ENCODE results near the gene REX1BD. TPM values are rescaled to one million over a fixed set of nuclear protein-coding genes. Genes with fewer than 3 reads are reported as not detected.

REX1BD gene
- total and polyA plus RNA-seq, 12 donors, result 8.8 to 268 (median 91.8) TPM

DNA sequence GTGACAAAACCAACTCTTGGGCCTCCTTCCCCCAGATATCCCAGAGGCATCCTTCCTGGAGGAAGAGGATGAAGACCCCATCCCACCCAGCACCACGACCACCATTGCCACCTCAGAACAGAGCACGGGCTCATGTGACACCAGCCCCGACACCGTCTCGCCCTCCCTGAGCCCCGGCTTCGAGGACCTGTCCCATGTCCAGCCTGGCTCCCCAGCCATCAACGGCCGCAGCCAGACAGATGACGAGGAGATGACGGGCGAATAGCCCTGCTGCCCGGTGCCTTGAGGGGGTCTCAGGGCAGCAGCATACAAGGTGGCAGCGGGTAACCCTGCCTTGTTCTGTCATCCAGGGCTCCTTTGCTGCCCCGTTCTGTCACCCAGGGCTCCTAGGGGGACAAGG, 20.2 kb upstream of the REX1BD start:
- intact Hi-C loops (cut with DNase I), result loop anchor here in 1 of 2 donors (10.0 kb wide), 1 partner anchor 104 kb away; no protein-coding TSS in a partner anchor
- no peak for TF ChIP-seq POLR2A (IDR thresholded peaks at IDR 0.05)
- TF ChIP-seq, protein P1, sequence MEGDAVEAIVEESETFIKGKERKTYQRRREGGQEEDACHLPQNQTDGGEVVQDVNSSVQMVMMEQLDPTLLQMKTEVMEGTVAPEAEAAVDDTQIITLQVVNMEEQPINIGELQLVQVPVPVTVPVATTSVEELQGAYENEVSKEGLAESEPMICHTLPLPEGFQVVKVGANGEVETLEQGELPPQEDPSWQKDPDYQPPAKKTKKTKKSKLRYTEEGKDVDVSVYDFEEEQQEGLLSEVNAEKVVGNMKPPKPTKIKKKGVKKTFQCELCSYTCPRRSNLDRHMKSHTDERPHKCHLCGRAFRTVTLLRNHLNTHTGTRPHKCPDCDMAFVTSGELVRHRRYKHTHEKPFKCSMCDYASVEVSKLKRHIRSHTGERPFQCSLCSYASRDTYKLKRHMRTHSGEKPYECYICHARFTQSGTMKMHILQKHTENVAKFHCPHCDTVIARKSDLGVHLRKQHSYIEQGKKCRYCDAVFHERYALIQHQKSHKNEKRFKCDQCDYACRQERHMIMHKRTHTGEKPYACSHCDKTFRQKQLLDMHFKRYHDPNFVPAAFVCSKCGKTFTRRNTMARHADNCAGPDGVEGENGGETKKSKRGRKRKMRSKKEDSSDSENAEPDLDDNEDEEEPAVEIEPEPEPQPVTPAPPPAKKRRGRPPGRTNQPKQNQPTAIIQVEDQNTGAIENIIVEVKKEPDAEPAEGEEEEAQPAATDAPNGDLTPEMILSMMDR (IDR thresholded peaks at IDR 0.05), result no peak

DNA sequence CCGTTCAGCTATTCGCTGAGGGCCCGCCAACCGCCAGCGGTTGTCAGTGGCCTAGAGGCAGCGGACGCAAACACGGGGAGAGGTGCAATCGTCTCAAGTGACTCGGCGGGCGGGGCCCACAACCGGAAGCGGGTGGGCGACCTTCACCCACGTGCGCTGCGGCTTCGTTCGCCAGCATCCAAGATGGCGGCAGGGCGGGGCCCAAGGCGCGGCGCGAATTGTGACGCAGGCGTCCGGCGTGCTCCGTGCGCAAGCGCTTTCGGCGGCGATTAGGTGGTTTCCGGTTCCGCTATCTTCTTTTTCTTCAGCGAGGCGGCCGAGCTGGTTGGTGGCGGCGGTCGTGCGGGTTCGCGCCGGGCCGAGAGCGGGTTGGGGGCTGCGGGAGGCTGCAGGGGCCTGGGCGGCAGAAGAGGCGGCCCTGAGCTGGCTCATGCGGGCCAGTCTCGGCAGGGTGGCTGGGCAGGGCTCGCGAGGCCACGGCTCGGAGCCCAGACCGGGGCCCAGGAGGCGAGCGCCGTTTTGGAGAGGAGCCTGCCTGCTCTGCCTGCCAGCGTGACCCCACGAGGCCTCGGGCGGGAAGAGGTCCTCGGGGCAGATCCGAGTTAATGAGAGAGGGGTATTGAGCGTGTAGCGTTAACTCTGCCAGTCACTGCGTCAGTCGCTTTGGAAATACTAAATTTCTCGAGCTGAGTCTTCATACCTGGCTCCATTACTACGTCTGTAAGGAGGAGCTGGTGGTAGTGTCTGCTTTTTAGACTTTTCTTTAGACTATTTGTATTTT, 16.8 kb upstream of the REX1BD start, which contains the start of gene UBA52:
TSS of gene UBA52 (plus strand) at position 294 of the 781 bp plus-strand sequence. CDS start 1,444 bp downstream, outside the sequence.
- TF ChIP-seq POLR2A (IDR thresholded peaks at IDR 0.05), result peak; percentile 83 to 94
- TF ChIP-seq, protein P1 (IDR thresholded peaks at IDR 0.05), result peak in 1 of 6 experiments; percentile 7
- H3K4me3 ChIP-seq, result peak within 1 kb of the TSS; percentile 79 to 94 (median 82)
- H3K9me3 ChIP-seq (replicated peaks in 1 of 3), result no peaks in the 10 kb centered on the region
- DNase-seq, result peak; percentile 98 to 99 (median 98)
- intact Hi-C loops (cut with DNase I), result no loop called here
- peaks cover 0 to 62% of the 10 kb centered on the region in 2 donors for H3K36me3 ChIP-seq (replicated peaks in 1 of 2)
- H3K4me1 ChIP-seq (replicated peaks in 1 of 2), result peaks cover 14 to 19% of the 10 kb centered on the region in 2 donors
- H3K27ac ChIP-seq, result peak within 1 kb of the TSS; percentile 85 to 94 (median 92)
- 0% methylated on average over 20 to 73 of the region's 75 CpGs for WGBS, 4 donors
- no peaks in the 10 kb centered on the region for H3K27me3 ChIP-seq

More for the DNA sequence above, 20.2 kb upstream of the REX1BD start:
- Histone ChIP-seq H3K4me1 (replicated peaks in 1 of 2) (peaks cover 12 to 13% of the 10 kb centered on the region in 2 donors), H3K9me3 (replicated peaks in 1 of 3) (no peaks in the 10 kb centered on the region), H3K27ac (no peak overlapping the region), H3K36me3 (replicated peaks in 1 of 2) (peaks cover 0 to 62% of the 10 kb centered on the region in 2 donors), H3K4me3 (no peak overlapping the region), H3K27me3 (no peaks in the 10 kb centered on the region)
- 93 to 98% (median 94%) methylated on average over 5 to 15 of the region's 15 CpGs for WGBS, 4 donors
- no peak for DNase-seq

DNA sequence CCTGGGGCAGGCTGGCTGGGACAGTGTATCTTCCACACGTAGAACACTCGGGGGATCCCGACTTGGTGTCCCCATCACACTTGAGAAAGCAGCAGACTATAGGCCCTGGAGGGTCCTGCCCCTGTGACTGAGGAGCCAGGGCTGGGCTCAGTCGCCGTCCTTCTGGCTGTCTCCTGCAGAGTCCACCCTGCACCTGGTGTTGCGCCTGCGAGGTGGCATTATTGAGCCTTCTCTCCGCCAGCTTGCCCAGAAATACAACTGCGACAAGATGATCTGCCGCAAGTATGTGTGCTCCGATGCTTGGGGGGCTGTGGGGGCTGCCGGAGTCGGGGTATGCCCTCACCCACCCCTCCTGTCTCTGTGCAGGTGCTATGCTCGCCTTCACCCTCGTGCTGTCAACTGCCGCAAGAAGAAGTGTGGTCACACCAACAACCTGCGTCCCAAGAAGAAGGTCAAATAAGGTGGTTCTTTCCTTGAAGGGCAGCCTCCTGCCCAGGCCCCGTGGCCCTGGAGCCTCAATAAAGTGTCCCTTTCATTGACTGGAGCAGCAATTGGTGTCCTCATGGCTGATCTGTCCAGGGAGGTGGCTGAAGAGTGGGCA, 13.8 kb upstream of the REX1BD start:
- Histone ChIP-seq H3K27ac (no peak overlapping the region), H3K4me3 (no peak overlapping the region), H3K36me3 (replicated peaks in 1 of 2) (peaks cover 0 to 49% of the 10 kb centered on the region in 2 donors), H3K4me1 (replicated peaks in 1 of 2) (peaks cover 14 to 24% of the 10 kb centered on the region in 2 donors), H3K27me3 (no peaks in the 10 kb centered on the region), H3K9me3 (replicated peaks in 1 of 3) (no peaks in the 10 kb centered on the region)
- no peak for DNase-seq
- WGBS, 4 donors, result 90 to 96% (median 92%) methylated on average over 4 to 18 of the region's 18 CpGs
- no peak for TF ChIP-seq POLR2A (IDR thresholded peaks at IDR 0.05)
- TF ChIP-seq, protein P1 (IDR thresholded peaks at IDR 0.05), result no peak
- intact Hi-C loops (cut with DNase I), result loop anchor here in 1 of 2 donors (5.0 kb wide), 1 partner anchor 102 kb away; no protein-coding TSS in a partner anchor

DNA sequence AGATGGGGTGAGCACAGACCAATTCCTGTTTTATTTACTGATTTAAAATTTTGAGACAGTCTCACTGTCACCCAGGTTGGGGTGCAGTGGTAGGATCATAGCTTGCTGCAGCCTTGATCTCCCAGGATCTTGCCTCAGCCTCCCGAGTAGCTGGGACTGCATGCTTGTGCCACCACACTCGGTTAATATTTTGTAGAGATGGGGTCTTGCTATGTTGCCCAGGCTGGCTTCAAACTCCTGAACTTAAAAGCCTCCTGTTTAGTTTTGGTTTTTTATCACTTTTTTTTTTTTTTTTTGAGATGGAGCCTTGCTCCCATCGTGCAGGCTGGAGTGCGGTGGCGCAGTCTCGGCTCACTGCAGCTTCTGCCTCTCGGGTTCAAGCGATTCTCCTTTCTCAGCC, 12.2 kb upstream of the REX1BD start:
- DNase-seq, result no peak
- Histone ChIP-seq H3K36me3 (replicated peaks in 1 of 2) (peaks cover 0 to 49% of the 10 kb centered on the region in 2 donors), H3K9me3 (replicated peaks in 1 of 3) (no peaks in the 10 kb centered on the region), H3K27ac (no peak overlapping the region), H3K4me1 (replicated peaks in 1 of 2) (peaks cover 14 to 26% of the 10 kb centered on the region in 2 donors), H3K27me3 (no peaks in the 10 kb centered on the region), H3K4me3 (no peak overlapping the region)
- intact Hi-C loops (cut with DNase I), result loop anchor here in 1 of 2 donors (5.0 kb wide), 1 partner anchor 104 kb away; no protein-coding TSS in a partner anchor
- TF ChIP-seq, protein P1 (IDR thresholded peaks at IDR 0.05), result no peak
- no peak for TF ChIP-seq POLR2A (IDR thresholded peaks at IDR 0.05)
- WGBS, 4 donors, result 84 to 99% (median 95%) methylated on average over 7 to 8 of the region's 8 CpGs
